Cardiac ventricle fibroblast (primary cell): ENCODE data around the gene CYLD. TPM values are rescaled to one million over a fixed set of nuclear protein-coding genes. Genes with fewer than 3 reads are reported as not detected.

ENCODE experiments used
- total RNA-seq: library from RNA; depleted of rRNA; stranded (reverse); fragments of >200 nt; gene quantifications from 2 replicates; pipeline ENCODE4 v1.2.3, GENCODE V29; 2015

Gene CYLD
- total RNA-seq, result 11.6 and 15.3 TPM in 2 replicates

GRCh38 chr16:50741781-50742575 is at the start of gene CYLD:
CYLD (plus strand) TSS chr16:50742086; CDS start chr16:50749699, 7,613 bp downstream.

GRCh38 chr16:50692999-50693781 is 48.7 kb upstream of the CYLD start, which contains the start of gene NOD2:
NOD2 (plus strand) TSS chr16:50693606; CDS start chr16:50699496, 5,890 bp downstream.

Other genes starting within 250 kb of the CYLD start
- 0.12 and 0.44 TPM in 2 replicates for gene NKD1, start 193.7 kb upstream of the CYLD start, total RNA-seq
- not detected in 2 replicates for gene SNX20, start 60.8 kb upstream of the CYLD start, total RNA-seq
- gene NOD2, start 48.5 kb upstream of the CYLD start, total RNA-seq, result 0.19 and 0.49 TPM in 2 replicates